GF-D8 (cell line): ENCODE results near the gene CD164L2.
"Not testable (repeated sequence)": the region's sequence is repeated elsewhere in the genome, so short reads cannot be mapped to it uniquely, and the experiment has no call there.

ENCODE experiments used
- DNase-seq: peaks from one replicate; lab custom pipeline; 2025; lab: John Stamatoyannopoulos, UW

The CD164L2 gene

DNA sequence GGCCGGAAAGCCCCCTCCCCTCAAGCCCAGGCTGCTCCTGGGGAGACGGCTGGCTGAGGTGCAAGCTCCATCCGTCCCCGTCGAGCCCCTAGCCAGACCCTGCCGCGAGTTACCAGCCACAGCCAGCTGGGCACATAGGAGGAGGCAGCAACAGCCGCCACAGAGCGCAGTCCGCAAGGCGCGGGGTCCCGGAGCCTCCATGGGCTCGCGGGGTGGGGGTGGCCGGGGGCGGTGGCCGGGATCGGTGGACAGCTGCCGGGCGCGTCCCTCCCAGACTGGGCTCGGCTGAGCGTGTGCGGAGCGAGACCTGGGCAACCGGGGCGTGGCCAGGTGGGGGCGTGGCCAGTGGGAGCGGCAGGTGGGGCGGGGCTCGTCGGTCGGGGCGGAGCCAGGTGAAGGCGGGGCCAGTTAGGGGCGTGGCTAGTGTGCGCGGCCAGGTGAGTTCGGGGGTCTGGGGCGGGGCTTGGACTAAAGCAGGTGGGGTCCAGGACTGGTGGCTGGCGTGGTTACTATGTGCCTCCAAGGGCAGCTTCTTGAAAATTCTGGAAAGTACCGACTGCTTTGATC, at the start of gene CD164L2:
Gene CD164L2 (minus strand): TSS at position 295 of the 567 bp plus-strand sequence. CDS start 94 bp downstream, at position 201.
- no peak for DNase-seq

- DNase-seq = not testable (repeated sequence)
Observed at GRCh38 chr1:27432725-27433124, 49.6 kb upstream of the CD164L2 start.

DNA sequence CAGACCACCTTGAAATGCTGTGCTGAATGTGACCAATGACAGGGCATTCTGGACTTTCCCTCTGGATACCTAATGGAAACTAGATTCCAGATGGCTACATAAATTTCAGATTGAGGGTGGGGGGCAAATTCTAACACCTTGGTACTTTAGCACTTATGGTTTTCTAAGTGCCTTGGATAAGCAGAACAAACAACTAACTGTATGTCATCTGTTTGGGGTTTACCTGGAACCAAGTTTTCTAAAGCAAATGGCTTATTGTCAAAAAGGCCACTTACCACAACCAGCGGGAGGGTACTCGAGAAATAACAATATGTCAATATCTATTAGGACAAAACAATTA, 48.4 kb upstream of the CD164L2 start:
- DNase-seq = no peak

- peak; percentile 65 for DNase-seq
Observed at GRCh38 chr1:27430903-27431600, 47.9 kb upstream of the CD164L2 start.

DNA sequence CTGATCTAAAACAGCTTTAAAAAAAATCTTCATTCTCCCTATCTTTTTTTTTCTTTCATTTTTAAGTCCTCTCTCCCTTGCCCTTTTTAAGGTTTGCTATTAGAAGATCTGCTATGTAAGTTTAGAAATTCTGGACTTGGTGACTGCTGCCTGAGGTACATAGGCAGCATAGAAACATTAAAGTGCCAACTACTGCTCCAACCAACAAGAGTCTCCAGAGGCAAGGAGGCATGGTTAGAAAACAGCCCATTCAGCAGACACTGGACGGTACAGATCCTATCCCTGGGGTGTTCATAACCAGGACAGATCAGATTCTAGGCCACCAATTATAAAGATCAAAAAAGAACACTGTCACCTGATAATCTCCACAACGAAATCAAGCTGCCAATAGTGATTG, 45.9 kb upstream of the CD164L2 start:
- DNase-seq = no peak

GRCh38 chr1:27428316-27429028, 45.3 kb upstream of the CD164L2 start:
- DNase-seq = peak; percentile 83

DNA sequence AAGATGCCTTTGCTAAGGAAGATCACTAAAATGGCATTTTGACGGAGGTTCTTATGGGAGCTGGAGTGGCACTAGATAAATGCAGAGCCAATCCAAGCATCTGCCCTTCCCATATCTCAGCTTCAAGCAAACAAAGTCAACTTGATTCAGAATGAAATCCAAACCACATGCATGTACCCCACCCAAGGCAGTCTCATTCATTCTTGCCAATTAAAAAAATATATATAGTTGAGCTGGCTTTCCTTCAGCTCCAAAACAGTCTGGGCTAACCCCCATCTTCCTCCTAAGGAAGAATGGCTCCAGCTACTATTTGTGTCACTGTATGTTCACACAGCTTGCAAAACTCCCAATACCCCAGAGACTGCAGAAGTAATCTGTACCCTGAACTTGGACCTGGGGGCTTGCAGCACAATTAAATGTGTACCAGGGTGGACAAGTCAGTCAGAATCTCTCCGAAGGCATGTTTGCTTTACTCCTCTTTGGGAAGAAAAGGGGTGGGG, 44.7 kb upstream of the CD164L2 start:
- DNase-seq = peak; percentile 52

- no peak for DNase-seq
Observed at GRCh38 chr1:27427329-27427728, 44.2 kb upstream of the CD164L2 start.

DNA sequence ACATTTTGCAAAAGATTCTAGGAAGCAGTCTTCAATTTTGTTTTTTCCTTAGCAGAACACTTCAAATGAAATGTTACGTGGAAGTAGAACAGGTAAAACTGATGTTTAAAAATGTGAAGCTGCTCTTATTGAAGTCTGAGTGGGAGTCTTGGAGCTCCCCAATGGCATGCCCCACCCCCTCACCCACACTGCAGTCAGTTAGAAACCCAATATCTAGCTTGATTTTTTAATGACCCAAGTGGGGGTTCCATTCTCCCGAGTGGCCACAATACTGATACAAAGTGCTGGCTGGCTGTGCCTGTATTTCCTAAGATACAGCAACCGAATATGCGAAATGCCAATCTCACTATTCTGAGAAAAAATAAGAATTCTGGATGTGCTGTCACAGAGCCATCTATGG, 40.6 kb upstream of the CD164L2 start:
- no peak for DNase-seq

- DNase-seq = no peak
Observed at GRCh38 chr1:27418326-27419185, 35.4 kb upstream of the CD164L2 start.

DNA sequence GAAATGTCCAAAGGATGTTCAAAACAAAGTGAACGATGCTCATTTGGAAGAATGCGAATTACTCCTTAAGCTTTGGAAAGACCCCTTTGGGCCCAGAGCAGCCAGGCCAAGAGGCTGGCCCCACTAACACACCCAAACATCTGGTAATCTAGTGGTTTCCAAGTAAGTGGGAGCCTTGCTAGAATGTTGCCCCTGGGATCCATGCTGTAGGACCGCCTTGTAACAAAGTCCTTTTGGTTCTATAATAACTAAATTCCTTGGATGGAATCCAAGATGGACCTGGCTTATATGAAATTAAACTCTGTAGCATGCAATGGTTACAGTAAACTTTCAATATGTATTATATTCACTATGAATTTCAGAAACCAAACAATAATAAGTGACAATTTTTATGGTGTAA, 34.6 kb upstream of the CD164L2 start:
- no peak for DNase-seq

- peak; percentile 57 for DNase-seq
Observed at GRCh38 chr1:27416387-27417111, 33.4 kb upstream of the CD164L2 start.

DNA sequence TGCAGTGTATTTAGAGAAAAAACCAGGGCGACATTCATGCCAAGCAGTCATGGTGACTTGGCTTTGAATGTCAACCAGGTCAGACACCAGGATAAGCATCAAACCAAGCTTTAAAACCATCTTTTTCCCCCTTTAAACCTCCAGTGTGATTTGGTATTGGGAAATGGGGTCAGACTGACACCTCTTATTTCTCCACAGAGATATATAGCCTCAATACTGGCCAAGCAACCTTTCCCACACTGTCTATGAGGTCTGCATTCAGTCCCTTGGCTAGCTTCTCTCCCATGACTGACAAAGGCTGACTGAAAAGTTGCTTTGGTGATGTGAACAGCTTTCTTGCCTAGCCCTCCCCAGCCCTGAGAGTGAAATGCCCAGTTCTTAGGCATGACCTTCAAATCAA, 31.0 kb upstream of the CD164L2 start:
- DNase-seq = no peak

DNA sequence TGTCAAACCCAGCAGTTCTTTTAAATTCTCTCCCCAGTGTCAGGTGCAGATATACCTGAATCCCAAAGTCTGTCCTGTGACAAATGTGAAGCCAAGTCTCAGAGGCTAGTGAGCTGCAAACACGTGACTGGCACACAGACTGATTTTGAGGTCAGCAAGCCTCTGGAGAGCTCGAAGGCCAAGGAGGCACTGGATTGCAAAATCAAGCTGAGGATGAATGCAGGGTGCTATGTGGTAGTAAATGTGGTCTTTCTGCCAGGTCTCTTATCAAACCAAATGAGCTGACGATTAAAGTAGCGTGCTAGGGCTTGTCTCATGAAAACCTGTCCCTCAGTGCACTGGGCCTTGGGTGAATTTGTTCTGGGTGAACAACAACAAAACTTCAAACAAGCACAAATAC, 29.9 kb upstream of the CD164L2 start:
- peak; percentile 10 for DNase-seq

GRCh38 chr1:27412502-27412901, 29.4 kb upstream of the CD164L2 start:
- DNase-seq = no peak

DNA sequence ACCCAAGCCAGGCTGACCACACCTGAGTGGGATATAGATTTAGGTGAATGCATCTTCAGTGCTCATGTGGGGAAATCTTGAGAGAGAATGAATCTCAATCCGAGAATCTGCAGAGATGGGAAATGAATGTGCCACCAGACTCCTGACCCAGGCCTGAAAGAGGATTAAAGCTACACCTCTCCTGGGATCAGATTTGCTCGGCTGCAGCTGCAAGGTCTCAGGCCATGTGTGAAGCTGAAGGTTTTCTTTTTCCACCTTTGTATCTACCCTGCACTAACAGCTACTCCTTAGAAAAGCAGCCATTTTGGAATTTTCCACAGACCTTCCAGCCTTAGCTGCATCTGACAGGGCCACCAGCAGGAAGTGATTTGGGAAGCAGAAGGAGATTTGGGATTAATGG, 27.6 kb upstream of the CD164L2 start:
- no peak for DNase-seq

DNA sequence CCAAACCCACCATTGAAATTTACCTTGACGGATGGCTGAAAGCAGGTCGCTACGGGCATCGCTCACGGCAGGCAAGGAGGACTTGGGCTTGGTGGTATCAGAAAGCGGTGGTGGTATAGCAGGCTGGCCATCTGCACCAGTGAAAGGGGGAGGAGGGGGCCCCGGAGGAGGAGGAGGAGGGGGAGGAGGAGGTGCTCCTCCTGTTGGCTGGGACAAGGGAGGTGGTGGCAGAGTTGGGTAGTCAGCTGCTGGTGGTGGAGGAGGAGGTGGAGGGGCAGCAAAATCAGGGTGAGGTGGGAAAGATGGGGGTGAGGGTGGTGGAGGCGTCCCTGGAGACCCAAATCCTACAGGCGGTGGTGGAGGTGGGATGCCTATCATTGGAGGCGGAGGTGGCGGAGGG, 26.5 kb upstream of the CD164L2 start:
- DNase-seq = no peak

GRCh38 chr1:27408151-27408550, 25.0 kb upstream of the CD164L2 start:
- DNase-seq = no peak

GRCh38 chr1:27406791-27407190, 23.7 kb upstream of the CD164L2 start:
- not testable (repeated sequence) for DNase-seq

GRCh38 chr1:27406362-27406680, 23.2 kb upstream of the CD164L2 start:
- DNase-seq = no peak

DNA sequence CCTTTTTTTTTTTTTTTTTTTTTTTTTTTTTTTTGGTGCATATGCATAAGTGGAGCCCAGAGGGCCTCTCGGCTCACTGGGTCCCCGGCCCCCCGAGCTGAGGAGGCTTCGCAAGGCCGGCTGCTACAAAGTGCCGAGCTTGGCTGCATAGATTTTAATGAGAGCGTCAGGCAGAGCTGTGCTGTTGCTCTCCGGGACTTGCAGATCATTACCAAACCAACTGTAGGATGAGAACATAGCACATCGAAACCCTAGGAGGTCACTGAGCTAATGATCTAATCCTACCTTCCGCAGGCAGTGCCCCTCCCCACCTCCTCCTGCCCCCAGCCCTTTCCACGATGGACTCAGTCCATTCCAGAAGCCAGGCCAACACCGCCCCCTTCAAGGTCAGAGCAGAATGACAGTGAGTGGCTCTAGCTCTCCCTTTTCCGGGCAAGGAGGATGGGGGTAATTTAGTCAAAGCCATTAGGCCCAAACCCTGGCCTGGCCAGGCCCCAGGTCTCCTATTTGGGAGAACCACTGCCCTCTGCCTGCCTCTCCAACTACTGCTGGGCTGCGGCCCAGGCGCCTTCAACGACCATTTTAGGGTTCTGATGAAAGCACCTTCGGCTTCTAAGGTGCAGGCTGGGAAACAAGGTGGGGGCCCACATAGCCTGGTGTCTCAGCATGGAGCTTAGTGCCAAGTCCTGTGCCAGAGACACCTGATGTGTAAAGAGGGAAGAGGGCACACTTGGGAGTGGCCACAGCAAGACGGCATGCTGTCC, 22.6 kb upstream of the CD164L2 start:
- DNase-seq = not testable (repeated sequence)
